Gastroesophageal sphincter (tissue), 3 donors: ENCODE data around the gene IL18BP.

ENCODE experiments used
- CTCF ChIP-seq, 4 experiments: fragments of 200-600 bp in 2 of 4; fragments of 450-650 bp in 2 of 4; sonication (generic) in 1 of 4; IDR thresholded peaks; one replicate each; pipeline ENCODE4 v1.5.1; 2017 to 2019; ENCODE audit warnings: antibody characterized with exemption in 4 of 4, mild to moderate bottlenecking in 2 of 4, moderate library complexity in 2 of 4
- EP300 ChIP-seq: sonication (generic); formaldehyde crosslinking; IDR thresholded peaks from one replicate; pipeline ENCODE4 v1.6.1; 2017; ENCODE audit warnings: antibody characterized with exemption, mild to moderate bottlenecking
- POLR2A ChIP-seq, 2 donors: fragments of 450-650 bp; IDR thresholded peaks; one replicate each; pipeline ENCODE4 v1.6.1; 2017; ENCODE audit warnings: antibody characterized with exemption in 2 of 2, mild to moderate bottlenecking in 2 of 2, moderate library complexity in 1 of 2

- TF ChIP-seq CTCF (IDR thresholded peaks at IDR 0.05) (no peak), EP300 (no peak), POLR2A (IDR thresholded peaks at IDR 0.05) (no peak)
These were observed 46.9 kb upstream of the IL18BP start for GRCh38 chr11:71951741-71952310.
